ENCODE data around the gene KRT78. TPM values are rescaled to one million over a fixed set of nuclear protein-coding genes. Genes with fewer than 3 reads are reported as not detected.

Gene KRT78
- total and polyA plus RNA-seq, 8 donors, result 0.73 to 98.0 (median 0.76) TPM; not detected in 5

- H3K4me3 ChIP-seq, result peak overlapping the region; percentile 33 to 52 (median 48)
- intact Hi-C loops (cut with DNase I; ENCODE audit: low total_unique reads), result loop anchor here (5.0 kb wide), 2 partner anchors 508 to 723 kb away; partner anchors contain the start of gene KRT85
- no peaks in the 10 kb centered on the region for H3K27me3 ChIP-seq
- DNase-seq, result no peak
- TF ChIP-seq EP300 (IDR thresholded peaks at IDR 0.05), result no peak
- TF ChIP-seq CTCF (IDR thresholded peaks at IDR 0.05), result no peak
- no peak for TF ChIP-seq POLR2A (IDR thresholded peaks at IDR 0.05)
- TF ChIP-seq POLR2AphosphoS5 (IDR thresholded peaks at IDR 0.05), result no peak
- peaks cover 34 to 73% (median 57%) of the 10 kb centered on the region in 4 donors for H3K4me1 ChIP-seq
- WGBS, 5 donors, result 67 to 87% (median 69%) methylated on average over 8 to 10 of the region's 10 CpGs
- H3K9me3 ChIP-seq, result no peaks in the 10 kb centered on the region
- H3K36me3 ChIP-seq, result no peaks in the 10 kb centered on the region
- peak overlapping the region; percentile 22 to 88 (median 84) for H3K27ac ChIP-seq
Measured at GRCh38 chr12:52874573-52875435, 26.0 kb upstream of the KRT78 start.

- no peaks in the 10 kb centered on the region for H3K27me3 ChIP-seq
- peaks cover 26 to 65% (median 49%) of the 10 kb centered on the region in 4 donors for H3K4me1 ChIP-seq
- H3K27ac ChIP-seq, result peak overlapping the region; percentile 81 to 88 (median 84)
- WGBS, 5 donors, result 1 to 2% (median 1%) methylated on average over 15 to 55 of the region's 55 CpGs
- no peaks in the 10 kb centered on the region for H3K36me3 ChIP-seq
- intact Hi-C loops (cut with DNase I; ENCODE audit: low total_unique reads), result no loop called here
- TF ChIP-seq POLR2AphosphoS5 (IDR thresholded peaks at IDR 0.05) (peak in 2 of 3 donors; percentile 56 to 60), CTCF (IDR thresholded peaks at IDR 0.05) (no peak), POLR2A (IDR thresholded peaks at IDR 0.05) (no peak), EP300 (IDR thresholded peaks at IDR 0.05) (no peak)
- peak overlapping the region; percentile 33 to 52 (median 48) for H3K4me3 ChIP-seq
- no peaks in the 10 kb centered on the region for H3K9me3 ChIP-seq
- peak; percentile 87 to 96 for DNase-seq
Measured at GRCh38 chr12:52873832-52874572, 25.2 kb upstream of the KRT78 start.

- Histone ChIP-seq H3K27me3 (no peaks in the 10 kb centered on the region), H3K9me3 (no peaks in the 10 kb centered on the region), H3K27ac (peak overlapping the region; percentile 81 to 88 (median 84)), H3K36me3 (no peaks in the 10 kb centered on the region), H3K4me1 (peaks cover 24 to 60% (median 47%) of the 10 kb centered on the region in 4 donors), H3K4me3 (peak overlapping the region; percentile 33 to 52 (median 48))
- no peak for TF ChIP-seq EP300 (IDR thresholded peaks at IDR 0.05)
- TF ChIP-seq POLR2A (IDR thresholded peaks at IDR 0.05), result no peak
- no peak for TF ChIP-seq POLR2AphosphoS5 (IDR thresholded peaks at IDR 0.05)
- TF ChIP-seq CTCF (IDR thresholded peaks at IDR 0.05), result no peak
- intact Hi-C loops (cut with DNase I; ENCODE audit: low total_unique reads), result no loop called here
- DNase-seq, result no peak
- WGBS, 5 donors, result 45 to 59% (median 48%) methylated on average over 4 of the region's 4 CpGs
Measured at GRCh38 chr12:52873513-52873831, 24.7 kb upstream of the KRT78 start.

- Histone ChIP-seq H3K4me1 (peaks cover 24 to 62% (median 43%) of the 10 kb centered on the region in 4 donors), H3K27me3 (no peaks in the 10 kb centered on the region), H3K27ac (peak overlapping the region in 3 of 5 donors; percentile 81 to 88 (median 85)), H3K4me3 (no peak overlapping the region), H3K9me3 (no peaks in the 10 kb centered on the region), H3K36me3 (no peaks in the 10 kb centered on the region)
- DNase-seq, result no peak
- 83 to 95% (median 90%) methylated on average over 10 to 13 of the region's 13 CpGs for WGBS, 5 donors
- intact Hi-C loops (cut with DNase I; ENCODE audit: low total_unique reads), result no loop called here
- no peak for TF ChIP-seq POLR2A (IDR thresholded peaks at IDR 0.05)
Measured at GRCh38 chr12:52872644-52873389, 24.0 kb upstream of the KRT78 start.

Measured in stomach (tissue), 9 donors.